HG03354 (cell line): ENCODE measurements around the gene COMP.

Experiments used
- ATAC-seq: cut with Tn5 transposase; IDR thresholded peaks from one replicate; pipeline ENCODE4 v1.9.1; 2021; ENCODE audit warnings: mild to moderate bottlenecking; ENCODE audit not compliant: unreplicated experiment, poor library complexity, severe bottlenecking

The COMP gene

GRCh38 chr19:18804643-18805042, 13.5 kb upstream of the COMP start:
- ATAC-seq = no peak

GRCh38 chr19:18804139-18804601, 13.1 kb upstream of the COMP start:
- no peak for ATAC-seq

GRCh38 chr19:18803550-18804138, 12.5 kb upstream of the COMP start:
- no peak for ATAC-seq

GRCh38 chr19:18802354-18802753, 11.2 kb upstream of the COMP start:
- ATAC-seq = no peak

- no peak for ATAC-seq
Measured at GRCh38 chr19:18800636-18801035, 9.5 kb upstream of the COMP start.

GRCh38 chr19:18800079-18800478, 9.0 kb upstream of the COMP start:
- no peak for ATAC-seq

GRCh38 chr19:18799389-18799970, 8.4 kb upstream of the COMP start:
- no peak for ATAC-seq

- ATAC-seq = no peak
Measured at GRCh38 chr19:18798384-18799352, 7.6 kb upstream of the COMP start.

- ATAC-seq = no peak
Measured at GRCh38 chr19:18796239-18796638, 5.1 kb upstream of the COMP start.

- no peak for ATAC-seq
Measured at GRCh38 chr19:18795540-18795939, 4.4 kb upstream of the COMP start.

GRCh38 chr19:18794692-18795091, 3.6 kb upstream of the COMP start:
- ATAC-seq = no peak

GRCh38 chr19:18794029-18794313, 2.9 kb upstream of the COMP start:
- ATAC-seq = no peak

- ATAC-seq = no peak
Measured at GRCh38 chr19:18793144-18794028, 2.3 kb upstream of the COMP start.

- no peak for ATAC-seq
Measured at GRCh38 chr19:18792661-18793060, 1.6 kb upstream of the COMP start.

- ATAC-seq = no peak
Measured at GRCh38 chr19:18791315-18791678, 192 bp upstream of the COMP start.

- ATAC-seq = no peak
Measured at GRCh38 chr19:18789883-18790565, 1.1 kb downstream of the COMP start.

- ATAC-seq = no peak
Measured at GRCh38 chr19:18789422-18789869, 1.7 kb downstream of the COMP start.

GRCh38 chr19:18788529-18789421, 2.3 kb downstream of the COMP start:
- no peak for ATAC-seq
